Measurements from ENCODE around the gene BMPR1A. TPM values are rescaled to one million over a fixed set of nuclear protein-coding genes. Genes with fewer than 3 reads are reported as not detected.

Gene BMPR1A
- total RNA-seq, 4 donors from 2014 or later: 72.7 to 89.5 (median 84.2) TPM

GRCh38 chr10:86799188-86799845, 42.9 kb downstream of the BMPR1A start:
- H3K4me3 ChIP-seq (replicated peaks in 1 of 3): no peak overlapping the region
- no peaks in the 10 kb centered on the region for H3K36me3 ChIP-seq
- peak in 1 of 2 donors; percentile 39 for TF ChIP-seq POLR2A (IDR thresholded peaks at IDR 0.05)
- no peak for TF ChIP-seq CTCF (IDR thresholded peaks at IDR 0.05)
- peaks cover 40 to 49% of the 10 kb centered on the region in 2 donors for H3K4me1 ChIP-seq
- 39 to 45% methylated on average over 8 of the region's 8 CpGs for whole genome bisulfite sequencing, 2 donors
- DNase-seq: peak; percentile 75 to 80
- H3K9me3 ChIP-seq: no peaks in the 10 kb centered on the region
- intact Hi-C loops (cut with DNase I): no loop called here
- H3K27me3 ChIP-seq: no peaks in the 10 kb centered on the region
- peak overlapping the region; percentile 72 to 84 (median 76) for H3K27ac ChIP-seq

GRCh38 chr10:86801995-86802394, 45.6 kb downstream of the BMPR1A start:
- no peak for TF ChIP-seq POLR2A (IDR thresholded peaks at IDR 0.05)
- no peak for TF ChIP-seq CTCF (IDR thresholded peaks at IDR 0.05)

GRCh38 chr10:86802473-86803108, 46.2 kb downstream of the BMPR1A start:
- intact Hi-C loops (cut with DNase I): loop anchor here (10.0 kb wide), 1 partner anchor 52 kb away; no protein-coding TSS in a partner anchor
- no peaks in the 10 kb centered on the region for H3K36me3 ChIP-seq
- H3K27ac ChIP-seq: no peak overlapping the region
- 78 to 79% methylated on average over 6 of the region's 6 CpGs for WGBS, 2 donors
- no peak for DNase-seq
- no peak for TF ChIP-seq CTCF (IDR thresholded peaks at IDR 0.05)
- no peak for TF ChIP-seq POLR2A (IDR thresholded peaks at IDR 0.05)
- H3K4me1 ChIP-seq: peaks cover 21 to 34% of the 10 kb centered on the region in 2 donors
- H3K9me3 ChIP-seq: no peaks in the 10 kb centered on the region
- no peaks in the 10 kb centered on the region for H3K27me3 ChIP-seq
- H3K4me3 ChIP-seq (replicated peaks in 1 of 3): no peak overlapping the region

More at GRCh38 chr10:86801995-86802394, 45.6 kb downstream of the BMPR1A start:
- no peaks in the 10 kb centered on the region for H3K27me3 ChIP-seq
- no peak for DNase-seq
- H3K9me3 ChIP-seq: no peaks in the 10 kb centered on the region
- H3K4me3 ChIP-seq (replicated peaks in 1 of 3): no peak overlapping the region
- H3K27ac ChIP-seq: peak overlapping the region in 1 of 3 donors; percentile 24
- intact Hi-C loops (cut with DNase I): loop anchor here (10.0 kb wide), 1 partner anchor 53 kb away; no protein-coding TSS in a partner anchor
- 94% methylated on average over 5 of the region's 5 CpGs for WGBS, 2 donors
- peaks cover 21 to 36% of the 10 kb centered on the region in 2 donors for H3K4me1 ChIP-seq
- H3K36me3 ChIP-seq: no peaks in the 10 kb centered on the region

GRCh38 chr10:86803156-86803555, 46.7 kb downstream of the BMPR1A start:
- Histone ChIP-seq H3K27ac (no peak overlapping the region), H3K4me3 (replicated peaks in 1 of 3) (no peak overlapping the region), H3K27me3 (no peaks in the 10 kb centered on the region), H3K36me3 (no peaks in the 10 kb centered on the region), H3K9me3 (no peaks in the 10 kb centered on the region), H3K4me1 (peaks cover 21 to 28% of the 10 kb centered on the region in 2 donors)
- no peak for DNase-seq
- WGBS, 2 donors: 79 to 83% methylated on average over 2 of the region's 2 CpGs
- no peak for TF ChIP-seq POLR2A (IDR thresholded peaks at IDR 0.05)
- no peak for TF ChIP-seq CTCF (IDR thresholded peaks at IDR 0.05)
- intact Hi-C loops (cut with DNase I): loop anchor here (10.0 kb wide), 1 partner anchor 52 kb away; no protein-coding TSS in a partner anchor

- intact Hi-C loops (cut with DNase I): loop anchor here (10.0 kb wide), 1 partner anchor 50 kb away; no protein-coding TSS in a partner anchor
- TF ChIP-seq POLR2A (IDR thresholded peaks at IDR 0.05): no peak
- TF ChIP-seq CTCF (IDR thresholded peaks at IDR 0.05): no peak
- H3K27ac ChIP-seq: no peak overlapping the region
- H3K4me3 ChIP-seq (replicated peaks in 1 of 3): no peak overlapping the region
- H3K27me3 ChIP-seq: no peaks in the 10 kb centered on the region
- peaks cover 10 to 15% of the 10 kb centered on the region in 2 donors for H3K4me1 ChIP-seq
- no peaks in the 10 kb centered on the region for H3K36me3 ChIP-seq
- no peaks in the 10 kb centered on the region for H3K9me3 ChIP-seq
- no peak for DNase-seq
- 93 to 94% methylated on average over 3 of the region's 3 CpGs for WGBS, 2 donors
These were observed 48.4 kb downstream of the BMPR1A start for GRCh38 chr10:86804805-86805204.
